AG04449 (cell line): ENCODE measurements around the gene PTGS2.
"Not testable (repeated sequence)": the region's sequence is repeated elsewhere in the genome, so short reads cannot be mapped to it uniquely, and the experiment has no call there.

Experiments
- CTCF ChIA-PET: fragments of 350-600 bp; formaldehyde crosslinking; extraction: SDS; loops from one replicate; lab custom pipeline; 2021; ENCODE audit warnings: antibody characterized with exemption; lab: Yijun Ruan, JAX
- POLR2A ChIA-PET: fragments of 400-600, 350-600 bp; formaldehyde crosslinking; extraction: SDS; loops from one replicate; lab custom pipeline; 2020; ENCODE audit warnings: antibody characterized with exemption, inconsistent platforms; lab: Yijun Ruan, JAX
- DNase-seq: peaks from one replicate; pipeline ENCODE4 v3.0.0-alpha.2; 2010; ENCODE audit warnings: low read depth, low spot score
- H3K4me3 ChIP-seq: 2 replicates; pipeline ENCODE4 v1.5.1; 2011; ENCODE audit warnings: low read depth, mild to moderate bottlenecking, control low read depth, low read length
- TF ChIP-seq, protein P1 (sequence below): IDR thresholded peaks from one replicate; pipeline ENCODE4 v1.5.1; 2011; ENCODE audit warnings: mild to moderate bottlenecking, moderate library complexity, low read length, control low read depth, inconsistent platforms; ENCODE audit not compliant: insufficient read depth; ENCODE audit errors: missing control alignments

PTGS2 gene

DNA sequence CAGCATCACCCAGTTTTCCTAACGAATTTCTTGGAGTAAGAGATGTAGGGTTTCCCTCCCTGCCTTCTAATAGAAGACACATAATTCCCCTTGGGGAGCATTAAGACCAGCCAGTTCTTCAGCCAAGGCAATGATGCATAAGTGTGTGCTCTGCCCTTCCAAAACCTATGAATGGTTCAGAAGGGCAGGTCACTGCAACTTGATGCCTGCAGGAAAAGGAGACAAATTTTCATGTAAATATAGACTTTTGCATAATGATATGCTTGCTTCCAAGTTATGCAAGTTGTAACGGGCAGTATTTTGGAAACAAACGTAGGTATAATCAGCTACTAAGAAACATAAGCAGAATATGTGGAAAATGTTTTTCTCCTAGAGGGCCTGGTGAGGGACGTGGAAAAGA lies 31.6 kb downstream of the PTGS2 start:
- no peak for DNase-seq
- CTCF ChIA-PET = interaction anchor here (0.9 kb wide), 1 partner anchor 267 kb away, joined by 3 read pairs; no protein-coding TSS in a partner anchor
- TF ChIP-seq, protein P1, sequence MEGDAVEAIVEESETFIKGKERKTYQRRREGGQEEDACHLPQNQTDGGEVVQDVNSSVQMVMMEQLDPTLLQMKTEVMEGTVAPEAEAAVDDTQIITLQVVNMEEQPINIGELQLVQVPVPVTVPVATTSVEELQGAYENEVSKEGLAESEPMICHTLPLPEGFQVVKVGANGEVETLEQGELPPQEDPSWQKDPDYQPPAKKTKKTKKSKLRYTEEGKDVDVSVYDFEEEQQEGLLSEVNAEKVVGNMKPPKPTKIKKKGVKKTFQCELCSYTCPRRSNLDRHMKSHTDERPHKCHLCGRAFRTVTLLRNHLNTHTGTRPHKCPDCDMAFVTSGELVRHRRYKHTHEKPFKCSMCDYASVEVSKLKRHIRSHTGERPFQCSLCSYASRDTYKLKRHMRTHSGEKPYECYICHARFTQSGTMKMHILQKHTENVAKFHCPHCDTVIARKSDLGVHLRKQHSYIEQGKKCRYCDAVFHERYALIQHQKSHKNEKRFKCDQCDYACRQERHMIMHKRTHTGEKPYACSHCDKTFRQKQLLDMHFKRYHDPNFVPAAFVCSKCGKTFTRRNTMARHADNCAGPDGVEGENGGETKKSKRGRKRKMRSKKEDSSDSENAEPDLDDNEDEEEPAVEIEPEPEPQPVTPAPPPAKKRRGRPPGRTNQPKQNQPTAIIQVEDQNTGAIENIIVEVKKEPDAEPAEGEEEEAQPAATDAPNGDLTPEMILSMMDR = no peak
- H3K4me3 ChIP-seq = no peak overlapping the region
- POLR2A ChIA-PET = no interaction called here

DNA sequence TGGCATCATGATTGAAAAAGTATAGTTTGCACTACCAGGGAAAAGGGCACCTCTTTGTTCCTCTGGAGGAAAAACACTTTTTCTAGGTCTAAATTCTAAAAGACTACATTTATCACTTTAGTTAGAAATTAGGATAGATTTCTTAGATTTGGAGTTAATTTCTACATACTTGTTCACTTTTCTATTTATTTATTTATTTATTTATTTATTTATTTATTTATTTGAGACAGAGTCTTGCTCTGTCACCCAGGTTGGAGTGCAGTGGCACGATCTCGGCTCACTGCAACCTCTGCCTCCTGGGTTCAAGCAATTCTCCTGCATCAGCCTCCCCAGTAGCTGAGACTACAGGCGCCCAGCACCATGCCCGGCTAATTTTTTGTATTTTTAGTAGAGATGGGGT lies 32.2 kb downstream of the PTGS2 start:
- CTCF ChIA-PET, POLR2A ChIA-PET: not testable (repeated sequence)

GRCh38 chr1:186643614-186644013 lies 36.6 kb downstream of the PTGS2 start:
- no peak overlapping the region for H3K4me3 ChIP-seq
- ChIA-PET POLR2A (no interaction called here), CTCF (no interaction called here)
- TF ChIP-seq, protein P1 = no peak
- DNase-seq = no peak

More for the DNA sequence above, 32.2 kb downstream of the PTGS2 start:
- not testable (repeated sequence) for H3K4me3 ChIP-seq, DNase-seq

GRCh38 chr1:186637567-186637966 lies 42.7 kb downstream of the PTGS2 start:
- CTCF ChIA-PET = interaction anchor here (1.4 kb wide), 1 partner anchor 33 kb away, joined by 4 read pairs; no protein-coding TSS in a partner anchor
- DNase-seq, POLR2A ChIA-PET: not testable (repeated sequence)
- H3K4me3 ChIP-seq = 0 out of 2 replicates have a peak overlapping the region, but pooled peaks have one; percentile 12

DNA sequence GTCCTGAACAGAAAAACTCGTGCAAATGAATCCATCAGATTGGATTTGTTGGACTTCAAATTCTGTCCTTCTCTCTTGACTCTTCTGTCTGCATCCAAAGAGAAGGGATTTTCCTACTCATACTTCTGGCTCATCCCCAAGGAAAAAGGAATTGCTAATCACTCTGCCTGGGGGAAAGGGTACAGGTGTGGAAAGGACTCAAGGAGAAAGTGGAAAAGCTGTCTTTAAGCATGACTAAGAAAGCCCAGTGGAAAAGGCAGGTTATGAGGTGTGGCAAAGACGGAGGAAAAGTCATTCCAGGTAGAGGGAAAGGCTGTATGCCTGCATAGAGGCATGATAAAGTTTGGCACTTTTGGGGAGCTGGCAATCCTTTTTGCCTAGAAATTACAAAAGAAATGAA lies 43.4 kb downstream of the PTGS2 start:
- ChIA-PET CTCF (interaction anchor here (1.4 kb wide), 1 partner anchor 32 kb away, joined by 4 read pairs; no protein-coding TSS in a partner anchor), POLR2A (no interaction called here)
- DNase-seq = no peak
- TF ChIP-seq, protein P1 = no peak
- no peak overlapping the region for H3K4me3 ChIP-seq

DNA sequence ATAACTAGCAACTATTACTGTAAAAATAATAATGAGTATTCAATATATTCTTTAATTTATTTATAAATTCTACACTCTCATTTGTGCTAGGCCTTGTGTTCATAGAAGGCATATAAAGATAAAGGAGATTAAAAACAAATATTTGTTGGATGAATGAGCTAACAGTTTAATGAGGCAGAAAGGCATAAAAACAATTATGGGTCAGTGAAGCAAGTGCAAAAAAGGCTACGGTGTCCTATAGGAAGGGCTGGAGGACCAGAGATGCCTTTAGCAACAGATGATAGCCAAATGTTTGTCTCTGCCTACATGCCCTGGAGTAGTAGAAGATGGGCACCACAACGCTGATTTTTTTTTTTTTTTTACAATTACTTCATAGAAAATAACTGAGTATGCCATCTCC lies 45.7 kb downstream of the PTGS2 start:
- ChIA-PET CTCF (no interaction called here), POLR2A (no interaction called here)
- TF ChIP-seq, protein P1 = no peak
- no peak overlapping the region for H3K4me3 ChIP-seq
- no peak for DNase-seq

DNA sequence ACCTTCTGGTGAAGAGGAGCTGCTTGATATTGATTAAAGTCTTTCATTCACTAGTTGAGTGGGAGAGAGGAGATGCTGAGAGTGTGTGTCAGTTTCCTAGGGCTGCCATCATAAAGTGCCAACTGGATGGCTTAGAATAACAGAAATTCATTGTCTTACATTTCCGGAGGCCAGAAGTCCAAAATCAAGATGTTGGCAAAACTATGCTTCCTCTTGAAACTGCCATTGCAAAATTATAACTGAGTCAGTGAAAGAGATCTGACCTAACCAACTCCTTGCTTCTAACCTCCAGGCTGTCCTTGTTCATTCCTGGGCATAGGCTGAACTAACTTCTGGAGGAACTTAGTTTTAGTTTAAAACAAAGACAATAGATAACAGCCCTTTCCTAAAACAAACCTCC lies 47.1 kb downstream of the PTGS2 start:
- DNase-seq = no peak
- ChIA-PET CTCF (no interaction called here), POLR2A (no interaction called here)
- TF ChIP-seq, protein P1 = no peak
- no peak overlapping the region for H3K4me3 ChIP-seq
